Measurements from ENCODE around the gene KDM5B.

Gene KDM5B

GRCh38 chr1:202682477-202682876 is 125.7 kb downstream of the KDM5B start:
- no peak for DNase-seq

GRCh38 chr1:202681736-202682420 is 126.3 kb downstream of the KDM5B start:
- DNase-seq, result no peak

GRCh38 chr1:202680586-202681352 is 127.5 kb downstream of the KDM5B start:
- no peak for DNase-seq

GRCh38 chr1:202679406-202680177 is 128.6 kb downstream of the KDM5B start:
- no peak for DNase-seq

- no peak for DNase-seq
Measured at GRCh38 chr1:202677433-202677832, 130.8 kb downstream of the KDM5B start.
